HG03571 (cell line): ENCODE data around the gene CCL4.
"Not testable (repeated sequence)": the region's sequence is repeated elsewhere in the genome, so short reads cannot be mapped to it uniquely, and the experiment has no call there.

ENCODE experiments used
- ATAC-seq: cut with Tn5 transposase; IDR thresholded peaks from one replicate; pipeline ENCODE4 v1.9.1; 2021; ENCODE audit not compliant: unreplicated experiment

CCL4 gene

GRCh38 chr17:36103401-36103975, at the start of gene CCL4:
Gene CCL4, plus strand, starts transcription at chr17:36103827. Its CDS starts 79 bp downstream, at chr17:36103906.
- peak; percentile 74 for ATAC-seq

GRCh38 chr17:36055171-36055570, 48.5 kb upstream of the CCL4 start:
- ATAC-seq: no peak

GRCh38 chr17:36055921-36056520, 47.6 kb upstream of the CCL4 start:
- no peak for ATAC-seq

GRCh38 chr17:36057911-36058310, 45.7 kb upstream of the CCL4 start:
- no peak for ATAC-seq

- no peak for ATAC-seq
Measured at GRCh38 chr17:36059406-36059805, 44.2 kb upstream of the CCL4 start.

- ATAC-seq: no peak
Measured at GRCh38 chr17:36060816-36061215, 42.8 kb upstream of the CCL4 start.

GRCh38 chr17:36063786-36064541, 39.7 kb upstream of the CCL4 start, which contains the start of gene CCL18:
Gene CCL18, plus strand, starts transcription at chr17:36064272. Its CDS starts 71 bp downstream, at chr17:36064343.
- ATAC-seq: no peak

GRCh38 chr17:36066365-36066985, 37.2 kb upstream of the CCL4 start:
- no peak for ATAC-seq

- no peak for ATAC-seq
Measured at GRCh38 chr17:36068524-36068923, 35.1 kb upstream of the CCL4 start.

GRCh38 chr17:36069136-36069535, 34.5 kb upstream of the CCL4 start:
- no peak for ATAC-seq

- no peak for ATAC-seq
Measured at GRCh38 chr17:36070427-36070826, 33.2 kb upstream of the CCL4 start.

- no peak for ATAC-seq
Measured at GRCh38 chr17:36071751-36072150, 31.9 kb upstream of the CCL4 start.

GRCh38 chr17:36072431-36073121, 31.1 kb upstream of the CCL4 start:
- peak; percentile 57 for ATAC-seq

GRCh38 chr17:36074365-36074764, 29.3 kb upstream of the CCL4 start:
- no peak for ATAC-seq

GRCh38 chr17:36081681-36082471, 21.8 kb upstream of the CCL4 start:
- ATAC-seq: peak; percentile 34

GRCh38 chr17:36082482-36083120, 21.0 kb upstream of the CCL4 start:
- ATAC-seq: peak; percentile 44

GRCh38 chr17:36083691-36084090, 19.9 kb upstream of the CCL4 start:
- ATAC-seq: not testable (repeated sequence)

- no peak for ATAC-seq
Measured at GRCh38 chr17:36085765-36086164, 17.9 kb upstream of the CCL4 start.

GRCh38 chr17:36086791-36087190, 16.8 kb upstream of the CCL4 start:
- no peak for ATAC-seq

- ATAC-seq: not testable (repeated sequence)
Measured at GRCh38 chr17:36087471-36087870, 16.2 kb upstream of the CCL4 start.
